ENCODE data around the gene EVA1A. TPM values are rescaled to one million over a fixed set of nuclear protein-coding genes. Genes with fewer than 3 reads are reported as not detected.

Gene EVA1A
- total RNA-seq, 4 donors from 2014 or later = 0.16 to 2.4 (median 0.82) TPM

GRCh38 chr2:75580606-75581005 lies 19.9 kb upstream of the EVA1A start:
- Histone ChIP-seq H3K9me3 (no peaks in the 10 kb centered on the region), H3K4me3 (no peak overlapping the region), H3K27me3 (no peaks in the 10 kb centered on the region), H3K36me3 (no peaks in the 10 kb centered on the region), H3K4me1 (no peaks in the 10 kb centered on the region), H3K27ac (no peak overlapping the region)
- ATAC-seq (no peak), DNase-seq (no peak)
- in situ Hi-C loops (cut with MboI; ENCODE audit: low sequenced_read_pairs in 4 of 4) = no loop called here
- TF ChIP-seq POLR2A (IDR thresholded peaks at IDR 0.05) = no peak
- no peak for TF ChIP-seq CTCF (IDR thresholded peaks at IDR 0.05 in 4 of 5, conservative IDR thresholded peaks at IDR 0.05 in 1 of 5)
- intact Hi-C loops (cut with DNase I; ENCODE audit: low total_unique reads) = no loop called here

GRCh38 chr2:75580156-75580555 lies 19.4 kb upstream of the EVA1A start:
- no peaks in the 10 kb centered on the region for H3K4me1 ChIP-seq
- H3K27ac ChIP-seq = no peak overlapping the region
- no peak for TF ChIP-seq CTCF (IDR thresholded peaks at IDR 0.05 in 4 of 5, conservative IDR thresholded peaks at IDR 0.05 in 1 of 5)
- no peak for TF ChIP-seq POLR2A (IDR thresholded peaks at IDR 0.05)
- ATAC-seq = no peak
- no peak for DNase-seq
- intact Hi-C loops (cut with DNase I; ENCODE audit: low total_unique reads) (no loop called here), in situ Hi-C loops (cut with MboI; ENCODE audit: low sequenced_read_pairs in 4 of 4) (no loop called here)
- H3K36me3 ChIP-seq = no peaks in the 10 kb centered on the region
- no peaks in the 10 kb centered on the region for H3K9me3 ChIP-seq
- no peak overlapping the region for H3K4me3 ChIP-seq
- no peaks in the 10 kb centered on the region for H3K27me3 ChIP-seq

GRCh38 chr2:75579186-75579585 lies 18.4 kb upstream of the EVA1A start:
- ATAC-seq = no peak
- Histone ChIP-seq H3K36me3 (no peaks in the 10 kb centered on the region), H3K27me3 (no peaks in the 10 kb centered on the region), H3K27ac (no peak overlapping the region), H3K9me3 (no peaks in the 10 kb centered on the region), H3K4me3 (no peak overlapping the region), H3K4me1 (no peaks in the 10 kb centered on the region)
- in situ Hi-C loops (cut with MboI; ENCODE audit: low sequenced_read_pairs in 4 of 4) (no loop called here), intact Hi-C loops (cut with DNase I; ENCODE audit: low total_unique reads) (no loop called here)
- no peak for TF ChIP-seq CTCF (IDR thresholded peaks at IDR 0.05 in 4 of 5, conservative IDR thresholded peaks at IDR 0.05 in 1 of 5)
- no peak for TF ChIP-seq POLR2A (IDR thresholded peaks at IDR 0.05)
- no peak for DNase-seq

GRCh38 chr2:75577280-75577679 lies 16.5 kb upstream of the EVA1A start:
- H3K36me3 ChIP-seq = no peaks in the 10 kb centered on the region
- intact Hi-C loops (cut with DNase I; ENCODE audit: low total_unique reads) = no loop called here
- no peak for ATAC-seq

More at GRCh38 chr2:75577280-75577679, 16.5 kb upstream of the EVA1A start:
- H3K4me1 ChIP-seq = no peaks in the 10 kb centered on the region
- TF ChIP-seq POLR2A (IDR thresholded peaks at IDR 0.05) (no peak), CTCF (IDR thresholded peaks at IDR 0.05 in 4 of 5, conservative IDR thresholded peaks at IDR 0.05 in 1 of 5) (no peak)
- no peaks in the 10 kb centered on the region for H3K27me3 ChIP-seq
- in situ Hi-C loops (cut with MboI; ENCODE audit: low sequenced_read_pairs in 4 of 4) = no loop called here
- DNase-seq = no peak
- no peak overlapping the region for H3K27ac ChIP-seq
- no peaks in the 10 kb centered on the region for H3K9me3 ChIP-seq
- H3K4me3 ChIP-seq = no peak overlapping the region
